DOHH2 (cell line): ENCODE results near the gene PIK3CB.

Source experiments
- EZH2phosphoT487 ChIP-seq: fragments of 200-600 bp; sonication (generic); IDR thresholded peaks from 2 replicates; pipeline ENCODE4 v1.6.1; 2017; ENCODE audit warnings: borderline replicate concordance, mild to moderate bottlenecking, antibody characterized with exemption, low read length, moderate library complexity, mixed read lengths
- TF ChIP-seq, protein P1 (sequence below): fragments of 200-600 bp; sonication (generic); IDR thresholded peaks from one replicate; pipeline ENCODE4 v1.5.1; 2014; ENCODE audit warnings: antibody characterized with exemption, mild to moderate bottlenecking, low read depth, low read length; ENCODE audit not compliant: poor library complexity, severe bottlenecking

DNA sequence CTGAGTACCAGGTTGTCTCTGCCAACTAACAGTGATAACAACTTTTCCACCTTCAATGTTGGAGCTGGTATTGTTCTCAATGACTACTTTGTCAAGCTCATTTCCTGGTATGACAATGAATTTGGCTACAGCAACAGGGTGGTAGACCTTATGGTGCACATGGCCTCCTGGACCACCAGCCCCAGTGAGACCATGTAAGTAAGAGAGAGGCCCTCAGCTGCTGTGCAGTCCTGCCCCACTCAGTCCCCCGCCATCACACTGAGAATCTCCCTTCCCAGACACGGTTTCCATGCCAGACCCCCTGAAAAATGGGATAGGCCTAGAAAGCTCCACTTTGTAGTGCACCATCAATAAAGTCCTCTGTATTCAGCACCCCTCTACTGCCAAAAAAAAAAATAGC lies 56.1 kb downstream of the PIK3CB start:
- TF ChIP-seq, protein P1, sequence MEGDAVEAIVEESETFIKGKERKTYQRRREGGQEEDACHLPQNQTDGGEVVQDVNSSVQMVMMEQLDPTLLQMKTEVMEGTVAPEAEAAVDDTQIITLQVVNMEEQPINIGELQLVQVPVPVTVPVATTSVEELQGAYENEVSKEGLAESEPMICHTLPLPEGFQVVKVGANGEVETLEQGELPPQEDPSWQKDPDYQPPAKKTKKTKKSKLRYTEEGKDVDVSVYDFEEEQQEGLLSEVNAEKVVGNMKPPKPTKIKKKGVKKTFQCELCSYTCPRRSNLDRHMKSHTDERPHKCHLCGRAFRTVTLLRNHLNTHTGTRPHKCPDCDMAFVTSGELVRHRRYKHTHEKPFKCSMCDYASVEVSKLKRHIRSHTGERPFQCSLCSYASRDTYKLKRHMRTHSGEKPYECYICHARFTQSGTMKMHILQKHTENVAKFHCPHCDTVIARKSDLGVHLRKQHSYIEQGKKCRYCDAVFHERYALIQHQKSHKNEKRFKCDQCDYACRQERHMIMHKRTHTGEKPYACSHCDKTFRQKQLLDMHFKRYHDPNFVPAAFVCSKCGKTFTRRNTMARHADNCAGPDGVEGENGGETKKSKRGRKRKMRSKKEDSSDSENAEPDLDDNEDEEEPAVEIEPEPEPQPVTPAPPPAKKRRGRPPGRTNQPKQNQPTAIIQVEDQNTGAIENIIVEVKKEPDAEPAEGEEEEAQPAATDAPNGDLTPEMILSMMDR, result no peak
- TF ChIP-seq EZH2phosphoT487, result no peak
